ENCODE measurements around the gene GTF3C1. TPM values are rescaled to one million over a fixed set of nuclear protein-coding genes. Genes with fewer than 3 reads are reported as not detected.

Gene GTF3C1
- polyA plus RNA-seq, 1 donor from 2014 or later = 54.0 TPM

- Histone ChIP-seq H2AFZ (ENCODE audit: low read depth, low read length) (no peak overlapping the region), H3K27ac (ENCODE audit: low read length) (no peak overlapping the region), H3K9me2 (ENCODE audit: insufficient read depth, low read length) (no peaks in the 10 kb centered on the region), H3K79me2 (replicated peaks; ENCODE audit: insufficient read depth, low read length) (no peaks in the 10 kb centered on the region), H3K9me3 (ENCODE audit: low read length) (no peaks in the 10 kb centered on the region), H3K4me2 (ENCODE audit: low read length) (no peak overlapping the region), H3F3A (ENCODE audit: insufficient read depth, low read length, poor library complexity, severe bottlenecking) (no peaks in the 10 kb centered on the region), H3K27me3 (ENCODE audit: insufficient read depth, low read depth, low read length) (no peaks in the 10 kb centered on the region), H4K20me1 (ENCODE audit: insufficient read depth) (no peaks in the 10 kb centered on the region), H3K4me3 (ENCODE audit: low read length) (no peak overlapping the region), H3K9ac (ENCODE audit: low read length) (no peak overlapping the region), H3K36me3 (ENCODE audit: insufficient read depth, low read length) (no peaks in the 10 kb centered on the region)
- TF ChIP-seq MXI1 (conservative IDR thresholded peaks at IDR 0.05; ENCODE audit: poor library complexity, severe bottlenecking) (no peak), TAF1 (IDR thresholded peaks at IDR 0.05; ENCODE audit: low read depth) (no peak), POLR2AphosphoS5 (IDR thresholded peaks at IDR 0.05) (no peak), EP300 (conservative IDR thresholded peaks at IDR 0.05; ENCODE audit: poor library complexity, severe bottlenecking) (no peak), SMC3 (conservative IDR thresholded peaks at IDR 0.05; ENCODE audit: poor library complexity) (no peak), EZH2 (IDR thresholded peaks at IDR 0.05; ENCODE audit: borderline replicate concordance, insufficient read depth, low read length, poor library complexity, severe bottlenecking) (no peak), RAD21 (conservative IDR thresholded peaks at IDR 0.05) (no peak)
- TF ChIP-seq, protein P1, sequence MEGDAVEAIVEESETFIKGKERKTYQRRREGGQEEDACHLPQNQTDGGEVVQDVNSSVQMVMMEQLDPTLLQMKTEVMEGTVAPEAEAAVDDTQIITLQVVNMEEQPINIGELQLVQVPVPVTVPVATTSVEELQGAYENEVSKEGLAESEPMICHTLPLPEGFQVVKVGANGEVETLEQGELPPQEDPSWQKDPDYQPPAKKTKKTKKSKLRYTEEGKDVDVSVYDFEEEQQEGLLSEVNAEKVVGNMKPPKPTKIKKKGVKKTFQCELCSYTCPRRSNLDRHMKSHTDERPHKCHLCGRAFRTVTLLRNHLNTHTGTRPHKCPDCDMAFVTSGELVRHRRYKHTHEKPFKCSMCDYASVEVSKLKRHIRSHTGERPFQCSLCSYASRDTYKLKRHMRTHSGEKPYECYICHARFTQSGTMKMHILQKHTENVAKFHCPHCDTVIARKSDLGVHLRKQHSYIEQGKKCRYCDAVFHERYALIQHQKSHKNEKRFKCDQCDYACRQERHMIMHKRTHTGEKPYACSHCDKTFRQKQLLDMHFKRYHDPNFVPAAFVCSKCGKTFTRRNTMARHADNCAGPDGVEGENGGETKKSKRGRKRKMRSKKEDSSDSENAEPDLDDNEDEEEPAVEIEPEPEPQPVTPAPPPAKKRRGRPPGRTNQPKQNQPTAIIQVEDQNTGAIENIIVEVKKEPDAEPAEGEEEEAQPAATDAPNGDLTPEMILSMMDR (IDR thresholded peaks at IDR 0.05; ENCODE audit: poor library complexity, severe bottlenecking) = no peak
- TF ChIP-seq, protein P2, sequence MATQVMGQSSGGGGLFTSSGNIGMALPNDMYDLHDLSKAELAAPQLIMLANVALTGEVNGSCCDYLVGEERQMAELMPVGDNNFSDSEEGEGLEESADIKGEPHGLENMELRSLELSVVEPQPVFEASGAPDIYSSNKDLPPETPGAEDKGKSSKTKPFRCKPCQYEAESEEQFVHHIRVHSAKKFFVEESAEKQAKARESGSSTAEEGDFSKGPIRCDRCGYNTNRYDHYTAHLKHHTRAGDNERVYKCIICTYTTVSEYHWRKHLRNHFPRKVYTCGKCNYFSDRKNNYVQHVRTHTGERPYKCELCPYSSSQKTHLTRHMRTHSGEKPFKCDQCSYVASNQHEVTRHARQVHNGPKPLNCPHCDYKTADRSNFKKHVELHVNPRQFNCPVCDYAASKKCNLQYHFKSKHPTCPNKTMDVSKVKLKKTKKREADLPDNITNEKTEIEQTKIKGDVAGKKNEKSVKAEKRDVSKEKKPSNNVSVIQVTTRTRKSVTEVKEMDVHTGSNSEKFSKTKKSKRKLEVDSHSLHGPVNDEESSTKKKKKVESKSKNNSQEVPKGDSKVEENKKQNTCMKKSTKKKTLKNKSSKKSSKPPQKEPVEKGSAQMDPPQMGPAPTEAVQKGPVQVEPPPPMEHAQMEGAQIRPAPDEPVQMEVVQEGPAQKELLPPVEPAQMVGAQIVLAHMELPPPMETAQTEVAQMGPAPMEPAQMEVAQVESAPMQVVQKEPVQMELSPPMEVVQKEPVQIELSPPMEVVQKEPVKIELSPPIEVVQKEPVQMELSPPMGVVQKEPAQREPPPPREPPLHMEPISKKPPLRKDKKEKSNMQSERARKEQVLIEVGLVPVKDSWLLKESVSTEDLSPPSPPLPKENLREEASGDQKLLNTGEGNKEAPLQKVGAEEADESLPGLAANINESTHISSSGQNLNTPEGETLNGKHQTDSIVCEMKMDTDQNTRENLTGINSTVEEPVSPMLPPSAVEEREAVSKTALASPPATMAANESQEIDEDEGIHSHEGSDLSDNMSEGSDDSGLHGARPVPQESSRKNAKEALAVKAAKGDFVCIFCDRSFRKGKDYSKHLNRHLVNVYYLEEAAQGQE (IDR thresholded peaks at IDR 0.05; ENCODE audit: borderline replicate concordance) = no peak
Observed at GRCh38 chr16:27410761-27411160, 139.0 kb downstream of the GTF3C1 start.

Other genes starting within 250 kb of the GTF3C1 start
- 0.07 and 0.18 TPM in 2 replicates for gene IL4R, start 235.9 kb downstream of the GTF3C1 start, polyA plus RNA-seq
- gene IL21R, start 147.7 kb downstream of the GTF3C1 start, polyA plus RNA-seq = 0.08 TPM in 1 of 2 replicates, not detected in the other
- 4.8 and 6.4 TPM in 2 replicates for gene KATNIP, start 231 bp upstream of the GTF3C1 start, polyA plus RNA-seq